Neural cell (in vitro differentiated cells): ENCODE data around the gene ZNHIT2. TPM values are rescaled to one million over a fixed set of nuclear protein-coding genes. Genes with fewer than 3 reads are reported as not detected.
"Not testable (repeated sequence)": the region's sequence is repeated elsewhere in the genome, so short reads cannot be mapped to it uniquely, and the experiment has no call there.

Experiments used
- H2AFZ ChIP-seq: fragments of 200-600, 300-800 bp; sonication (generic), shearing (Covaris generic); 2 replicates; pipeline ENCODE4 v1.6.0; 2014; ENCODE audit warnings: low read depth, mild to moderate bottlenecking, antibody characterized with exemption, low read length, moderate library complexity
- H3F3A ChIP-seq: fragments of 200-600 bp; shearing (Covaris generic); 2 replicates; pipeline ENCODE4 v1.6.1; 2016; ENCODE audit warnings: mild to moderate bottlenecking, moderate library complexity, mixed read lengths, antibody characterized with exemption, low read length; ENCODE audit not compliant: insufficient read depth, poor library complexity, severe bottlenecking
- H3K27ac ChIP-seq: fragments of 200-600, 300-800 bp; sonication (generic), shearing (Covaris generic); 2 replicates; pipeline ENCODE4 v1.5.1; 2014; ENCODE audit warnings: mild to moderate bottlenecking, low read length, moderate library complexity
- H3K27me3 ChIP-seq: fragments of 300-800, 200-600 bp; sonication (generic), shearing (Covaris generic); 2 replicates; pipeline ENCODE4 v1.6.0; 2014; ENCODE audit warnings: mild to moderate bottlenecking, low read depth, low read length, moderate library complexity; ENCODE audit not compliant: insufficient read depth
- H3K36me3 ChIP-seq: fragments of 300-800, 200-600 bp; sonication (generic), shearing (Covaris generic); 2 replicates; pipeline ENCODE4 v1.5.1; 2014; ENCODE audit warnings: mild to moderate bottlenecking, antibody characterized with exemption, low read length, moderate library complexity; ENCODE audit not compliant: insufficient read depth
- H3K4me2 ChIP-seq: fragments of 300-800, 200-600 bp; sonication (generic), shearing (Covaris generic); 2 replicates; pipeline ENCODE4 v1.6.0; 2014; ENCODE audit warnings: mild to moderate bottlenecking, low read length
- H3K4me3 ChIP-seq: fragments of 300-800, 200-600 bp; sonication (generic), shearing (Covaris generic); 2 replicates; pipeline ENCODE4 v1.5.1; 2014; ENCODE audit warnings: mild to moderate bottlenecking, low read length, moderate library complexity
- H3K79me2 ChIP-seq: fragments of 200-600 bp; shearing (Covaris generic); replicated peaks from 2 replicates; pipeline ENCODE4 v1.6.0; 2014; ENCODE audit warnings: mild to moderate bottlenecking, low read length, moderate library complexity; ENCODE audit not compliant: insufficient read depth
- H3K9ac ChIP-seq: fragments of 300-800, 200-600 bp; sonication (generic), shearing (Covaris generic); 2 replicates; pipeline ENCODE4 v1.6.1; 2016; ENCODE audit warnings: mild to moderate bottlenecking, low read length, mixed read lengths
- H3K9me2 ChIP-seq: fragments of 200-600 bp; shearing (Covaris generic); 2 replicates; pipeline ENCODE4 v1.6.1; 2016; ENCODE audit warnings: mild to moderate bottlenecking, low read length, mixed read lengths; ENCODE audit not compliant: insufficient read depth
- H3K9me3 ChIP-seq: fragments of 200-600, 300-800 bp; sonication (generic), shearing (Covaris generic); 2 replicates; pipeline ENCODE4 v1.6.1; 2016; ENCODE audit warnings: mild to moderate bottlenecking, mixed run types, low read length, moderate library complexity, mixed read lengths
- H4K20me1 ChIP-seq: fragments of 200-600 bp; shearing (Covaris generic); 2 replicates; pipeline ENCODE4 v1.6.1; 2016; ENCODE audit warnings: mild to moderate bottlenecking, mixed run types; ENCODE audit not compliant: insufficient read depth
- EP300 ChIP-seq: fragments of 450-650 bp; conservative IDR thresholded peaks from 2 replicates; pipeline ENCODE4 v1.6.1; 2014; ENCODE audit warnings: antibody characterized with exemption, mild to moderate bottlenecking, moderate library complexity; ENCODE audit not compliant: poor library complexity, severe bottlenecking
- EZH2 ChIP-seq: fragments of 200-600, 300-800 bp; shearing (Covaris generic), sonication (generic); IDR thresholded peaks from 2 replicates; pipeline ENCODE4 v1.6.1; 2014; ENCODE audit warnings: antibody characterized with exemption, low read length, borderline replicate concordance, mild to moderate bottlenecking; ENCODE audit not compliant: insufficient read depth, poor library complexity, severe bottlenecking
- MXI1 ChIP-seq: fragments of 450-650 bp; conservative IDR thresholded peaks from 2 replicates; pipeline ENCODE4 v1.6.1; 2014; ENCODE audit warnings: antibody characterized with exemption, mild to moderate bottlenecking; ENCODE audit not compliant: poor library complexity, severe bottlenecking
- POLR2AphosphoS5 ChIP-seq: IDR thresholded peaks from 2 replicates; pipeline ENCODE4 v1.6.1; 2012
- RAD21 ChIP-seq: fragments of 450-650 bp; conservative IDR thresholded peaks from 2 replicates; pipeline ENCODE4 v1.6.1; 2014; ENCODE audit warnings: antibody characterized with exemption, mild to moderate bottlenecking, moderate library complexity
- SMC3 ChIP-seq: fragments of 450-650 bp; conservative IDR thresholded peaks from 2 replicates; pipeline ENCODE4 v1.6.1; 2014; ENCODE audit warnings: antibody characterized with exemption, mild to moderate bottlenecking, moderate library complexity; ENCODE audit not compliant: poor library complexity
- TAF1 ChIP-seq: IDR thresholded peaks from 2 replicates; pipeline ENCODE4 v1.6.1; 2012; ENCODE audit warnings: low read depth
- polyA plus RNA-seq: library from polyadenylated mRNA; depleted of rRNA; stranded (reverse); fragments of >200 nt; gene quantifications from 2 replicates; pipeline ENCODE4 v1.2.3, GENCODE V29; 2014
- TF ChIP-seq, protein P1 (sequence below): IDR thresholded peaks from 2 replicates; pipeline ENCODE4 v1.6.1; 2012; ENCODE audit warnings: borderline replicate concordance
- TF ChIP-seq, protein P2 (sequence below): fragments of 450-650 bp; IDR thresholded peaks from 2 replicates; pipeline ENCODE4 v1.5.1; 2014; ENCODE audit warnings: antibody characterized with exemption, mild to moderate bottlenecking, moderate library complexity; ENCODE audit not compliant: poor library complexity, severe bottlenecking

ZNHIT2 gene
- polyA plus RNA-seq, 1 donor from 2014 or later = 7.0 TPM

DNA sequence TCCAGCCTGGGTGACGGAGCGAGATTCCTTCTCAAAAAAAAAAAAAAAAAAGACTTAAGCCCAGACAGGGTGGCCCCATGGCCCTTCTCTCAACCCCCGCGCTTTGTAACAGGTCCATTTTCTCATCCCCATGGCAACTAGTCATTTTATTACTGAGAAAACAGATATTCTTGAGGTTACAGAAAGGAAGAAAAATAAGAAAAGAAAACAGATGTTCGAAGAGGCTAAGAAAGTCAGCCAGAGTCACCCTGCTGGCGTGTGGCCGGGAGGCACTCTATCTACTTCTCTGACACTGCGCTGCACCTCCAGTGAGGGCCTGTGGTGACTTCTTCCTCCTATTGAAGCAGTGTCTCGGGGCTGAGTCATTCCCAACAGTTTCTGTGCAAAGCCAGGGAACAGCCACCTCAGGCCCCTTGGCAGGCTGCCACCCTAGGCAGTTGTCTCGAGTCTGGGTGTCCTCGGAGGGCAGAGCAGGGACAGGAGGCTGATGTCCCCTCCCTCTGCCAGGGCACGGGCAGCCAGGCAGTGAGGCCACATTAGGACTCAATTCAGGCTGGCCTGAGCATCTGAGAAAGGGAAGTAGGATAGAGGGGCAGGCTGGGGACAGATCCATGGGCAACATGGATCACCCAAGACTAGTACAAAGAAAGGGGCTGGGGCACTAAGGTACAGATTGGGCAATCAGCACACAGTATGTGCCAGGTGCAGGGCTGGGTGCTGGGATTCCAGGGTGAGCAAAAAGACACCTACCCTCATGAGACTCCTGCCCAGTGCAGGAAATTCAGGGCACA lies 33.2 kb upstream of the ZNHIT2 start:
- Histone ChIP-seq H3K4me2 (no peak overlapping the region), H3K9me2 (no peaks in the 10 kb centered on the region), H4K20me1 (no peaks in the 10 kb centered on the region), H3F3A (no peaks in the 10 kb centered on the region), H2AFZ (no peak overlapping the region), H3K9me3 (no peaks in the 10 kb centered on the region), H3K9ac (no peak overlapping the region), H3K4me3 (no peak overlapping the region), H3K36me3 (no peaks in the 10 kb centered on the region), H3K27me3 (no peaks in the 10 kb centered on the region), H3K79me2 (no peaks in the 10 kb centered on the region), H3K27ac (no peak overlapping the region)
- TF ChIP-seq EP300 = no peak
- no peak for TF ChIP-seq MXI1
- TF ChIP-seq, protein P1, sequence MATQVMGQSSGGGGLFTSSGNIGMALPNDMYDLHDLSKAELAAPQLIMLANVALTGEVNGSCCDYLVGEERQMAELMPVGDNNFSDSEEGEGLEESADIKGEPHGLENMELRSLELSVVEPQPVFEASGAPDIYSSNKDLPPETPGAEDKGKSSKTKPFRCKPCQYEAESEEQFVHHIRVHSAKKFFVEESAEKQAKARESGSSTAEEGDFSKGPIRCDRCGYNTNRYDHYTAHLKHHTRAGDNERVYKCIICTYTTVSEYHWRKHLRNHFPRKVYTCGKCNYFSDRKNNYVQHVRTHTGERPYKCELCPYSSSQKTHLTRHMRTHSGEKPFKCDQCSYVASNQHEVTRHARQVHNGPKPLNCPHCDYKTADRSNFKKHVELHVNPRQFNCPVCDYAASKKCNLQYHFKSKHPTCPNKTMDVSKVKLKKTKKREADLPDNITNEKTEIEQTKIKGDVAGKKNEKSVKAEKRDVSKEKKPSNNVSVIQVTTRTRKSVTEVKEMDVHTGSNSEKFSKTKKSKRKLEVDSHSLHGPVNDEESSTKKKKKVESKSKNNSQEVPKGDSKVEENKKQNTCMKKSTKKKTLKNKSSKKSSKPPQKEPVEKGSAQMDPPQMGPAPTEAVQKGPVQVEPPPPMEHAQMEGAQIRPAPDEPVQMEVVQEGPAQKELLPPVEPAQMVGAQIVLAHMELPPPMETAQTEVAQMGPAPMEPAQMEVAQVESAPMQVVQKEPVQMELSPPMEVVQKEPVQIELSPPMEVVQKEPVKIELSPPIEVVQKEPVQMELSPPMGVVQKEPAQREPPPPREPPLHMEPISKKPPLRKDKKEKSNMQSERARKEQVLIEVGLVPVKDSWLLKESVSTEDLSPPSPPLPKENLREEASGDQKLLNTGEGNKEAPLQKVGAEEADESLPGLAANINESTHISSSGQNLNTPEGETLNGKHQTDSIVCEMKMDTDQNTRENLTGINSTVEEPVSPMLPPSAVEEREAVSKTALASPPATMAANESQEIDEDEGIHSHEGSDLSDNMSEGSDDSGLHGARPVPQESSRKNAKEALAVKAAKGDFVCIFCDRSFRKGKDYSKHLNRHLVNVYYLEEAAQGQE = no peak
- no peak for TF ChIP-seq TAF1
- TF ChIP-seq RAD21 = no peak
- no peak for TF ChIP-seq POLR2AphosphoS5
- no peak for TF ChIP-seq EZH2
- TF ChIP-seq SMC3 = no peak
- TF ChIP-seq, protein P2, sequence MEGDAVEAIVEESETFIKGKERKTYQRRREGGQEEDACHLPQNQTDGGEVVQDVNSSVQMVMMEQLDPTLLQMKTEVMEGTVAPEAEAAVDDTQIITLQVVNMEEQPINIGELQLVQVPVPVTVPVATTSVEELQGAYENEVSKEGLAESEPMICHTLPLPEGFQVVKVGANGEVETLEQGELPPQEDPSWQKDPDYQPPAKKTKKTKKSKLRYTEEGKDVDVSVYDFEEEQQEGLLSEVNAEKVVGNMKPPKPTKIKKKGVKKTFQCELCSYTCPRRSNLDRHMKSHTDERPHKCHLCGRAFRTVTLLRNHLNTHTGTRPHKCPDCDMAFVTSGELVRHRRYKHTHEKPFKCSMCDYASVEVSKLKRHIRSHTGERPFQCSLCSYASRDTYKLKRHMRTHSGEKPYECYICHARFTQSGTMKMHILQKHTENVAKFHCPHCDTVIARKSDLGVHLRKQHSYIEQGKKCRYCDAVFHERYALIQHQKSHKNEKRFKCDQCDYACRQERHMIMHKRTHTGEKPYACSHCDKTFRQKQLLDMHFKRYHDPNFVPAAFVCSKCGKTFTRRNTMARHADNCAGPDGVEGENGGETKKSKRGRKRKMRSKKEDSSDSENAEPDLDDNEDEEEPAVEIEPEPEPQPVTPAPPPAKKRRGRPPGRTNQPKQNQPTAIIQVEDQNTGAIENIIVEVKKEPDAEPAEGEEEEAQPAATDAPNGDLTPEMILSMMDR = no peak

GRCh38 chr11:65150131-65150508 lies 32.6 kb upstream of the ZNHIT2 start:
- not testable (repeated sequence) for H3K79me2 ChIP-seq, H3K27me3 ChIP-seq, H3K4me3 ChIP-seq, H3K27ac ChIP-seq, H3K9ac ChIP-seq, H3K4me2 ChIP-seq, H3F3A ChIP-seq, H3K9me2 ChIP-seq, H2AFZ ChIP-seq, H3K9me3 ChIP-seq, H4K20me1 ChIP-seq, H3K36me3 ChIP-seq
